ENCODE measurements around the gene CFLAR. TPM values are rescaled to one million over a fixed set of nuclear protein-coding genes. Genes with fewer than 3 reads are reported as not detected.

CFLAR gene
- total RNA-seq, 1 donor from 2014 or later: 103 TPM

- TF ChIP-seq CTCF (conservative IDR thresholded peaks at IDR 0.05; ENCODE audit: low read depth, low read length): no peak
- H3K4me3 ChIP-seq (ENCODE audit: low read depth, low read length): no peak overlapping the region
- no peak for DNase-seq (ENCODE audit: low read depth)
Observed at GRCh38 chr2:201201371-201201770, 85.4 kb downstream of the CFLAR start.

- DNase-seq (ENCODE audit: low read depth): no peak
- no peak for TF ChIP-seq CTCF (conservative IDR thresholded peaks at IDR 0.05; ENCODE audit: low read depth, low read length)
- H3K4me3 ChIP-seq (ENCODE audit: low read depth, low read length): no peak overlapping the region
Observed at GRCh38 chr2:201203916-201204654, 88.1 kb downstream of the CFLAR start.

- no peak overlapping the region for H3K4me3 ChIP-seq (ENCODE audit: low read depth, low read length)
- peak; percentile 35 for DNase-seq (ENCODE audit: low read depth)
Observed at GRCh38 chr2:201204655-201205514, 88.9 kb downstream of the CFLAR start.

DNA sequence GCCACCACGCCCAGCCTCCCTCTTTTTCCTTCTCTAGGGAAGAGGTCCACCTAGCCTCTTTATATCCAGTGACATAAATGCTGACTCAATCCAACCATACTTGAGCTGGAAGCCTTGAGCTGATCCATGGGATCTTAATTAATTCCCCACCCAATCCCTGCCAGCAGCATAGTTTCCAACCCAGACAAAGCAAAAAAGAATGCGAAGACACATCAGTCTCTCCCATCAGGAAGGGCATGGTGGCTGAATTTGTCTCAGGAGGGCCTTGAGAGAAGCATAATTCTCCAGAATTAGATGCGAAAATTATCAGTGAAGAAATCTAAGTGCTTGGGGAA is 89.5 kb downstream of the CFLAR start:
- DNase-seq (ENCODE audit: low read depth): no peak
- no peak for TF ChIP-seq CTCF (conservative IDR thresholded peaks at IDR 0.05; ENCODE audit: low read depth, low read length)
- no peak overlapping the region for H3K4me3 ChIP-seq (ENCODE audit: low read depth, low read length)

More at GRCh38 chr2:201204655-201205514, 88.9 kb downstream of the CFLAR start:
- no peak for TF ChIP-seq CTCF (conservative IDR thresholded peaks at IDR 0.05; ENCODE audit: low read depth, low read length)

DNA sequence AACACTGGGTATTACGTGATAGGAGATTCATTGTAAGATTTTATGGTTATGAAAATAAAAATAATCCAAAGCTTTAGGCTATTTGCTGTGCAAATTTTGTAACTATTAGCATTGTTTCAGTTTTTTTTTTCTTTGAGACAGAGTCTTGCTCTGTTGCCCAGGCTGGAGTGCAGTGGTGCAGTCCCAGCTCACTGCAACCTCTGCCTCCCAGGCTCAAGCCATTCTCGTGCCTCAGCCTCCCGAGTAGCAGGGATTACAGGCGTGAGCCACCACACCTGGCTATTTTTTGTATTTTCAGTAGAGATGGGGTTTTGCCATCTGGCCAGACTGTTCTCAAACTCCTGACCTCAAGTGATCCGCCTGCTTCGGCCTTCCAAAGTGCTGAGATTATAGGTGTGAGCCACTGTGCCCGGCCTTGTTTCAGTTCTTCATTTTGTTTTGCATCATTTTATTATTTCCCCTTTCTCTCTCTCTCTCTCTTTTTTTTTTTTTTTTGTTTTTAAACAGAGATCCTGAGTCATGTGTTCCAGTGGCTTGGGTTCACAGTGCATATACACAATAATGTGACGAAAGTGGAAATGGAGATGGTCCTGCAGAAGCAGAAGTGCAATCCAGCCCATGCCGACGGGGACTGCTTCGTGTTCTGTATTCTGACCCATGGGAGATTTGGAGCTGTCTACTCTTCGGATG is 92.7 kb downstream of the CFLAR start:
- no peak for DNase-seq (ENCODE audit: low read depth)
- no peak for TF ChIP-seq CTCF (conservative IDR thresholded peaks at IDR 0.05; ENCODE audit: low read depth, low read length)
- H3K4me3 ChIP-seq (ENCODE audit: low read depth, low read length): no peak overlapping the region

DNA sequence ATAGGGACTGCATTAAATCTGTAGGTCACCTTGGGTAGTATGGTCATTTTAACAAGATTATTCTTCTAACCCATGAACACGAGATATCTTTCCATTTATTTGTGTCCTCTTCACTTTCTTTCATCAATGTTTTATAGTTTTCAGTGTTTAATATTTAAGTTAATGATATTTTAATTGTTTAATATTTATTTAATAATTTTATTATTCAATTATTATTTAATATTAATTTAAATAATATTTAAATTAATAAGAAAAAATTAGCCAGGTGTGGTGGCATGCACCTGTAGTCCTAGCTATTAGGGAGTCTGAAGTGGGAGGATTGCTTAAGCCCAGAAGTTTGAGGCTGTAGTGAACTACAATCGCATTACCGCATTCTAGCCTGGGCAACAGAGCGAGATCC is 100.0 kb downstream of the CFLAR start:
- DNase-seq (ENCODE audit: low read depth): no peak
- H3K4me3 ChIP-seq (ENCODE audit: low read depth, low read length): no peak overlapping the region
- TF ChIP-seq CTCF (conservative IDR thresholded peaks at IDR 0.05; ENCODE audit: low read depth, low read length): no peak
